ENCODE results near the gene QRFPR.
"Not testable (repeated sequence)": the region's sequence is repeated elsewhere in the genome, so short reads cannot be mapped to it uniquely, and the experiment has no call there.

The QRFPR gene

GRCh38 chr4:121411151-121411744, 30.4 kb upstream of the QRFPR start:
- H3K9ac ChIP-seq (ENCODE audit: low read length), result no peak overlapping the region
- TF ChIP-seq EZH2phosphoT487 (conservative IDR thresholded peaks at IDR 0.05; ENCODE audit: low read length) (no peak), CTCF (IDR thresholded peaks at IDR 0.05; ENCODE audit: insufficient read depth, low read length, poor library complexity, severe bottlenecking) (no peak)
- no peaks in the 10 kb centered on the region for H3F3A ChIP-seq (ENCODE audit: insufficient read depth)
- H3K4me2 ChIP-seq (ENCODE audit: low read depth, low read length, poor library complexity, severe bottlenecking), result no peak overlapping the region
- H3K79me2 ChIP-seq (ENCODE audit: insufficient read depth, low read length), result no peaks in the 10 kb centered on the region
- no peaks in the 10 kb centered on the region for H3K36me3 ChIP-seq (ENCODE audit: low read length)
- H2AFZ ChIP-seq (ENCODE audit: low read depth, low read length, severe bottlenecking), result no peak overlapping the region
- no peaks in the 10 kb centered on the region for H4K20me1 ChIP-seq (ENCODE audit: low read depth, low read length)
- no peaks in the 10 kb centered on the region for H3K9me3 ChIP-seq (ENCODE audit: insufficient read depth, low read length)
- no peak overlapping the region for H3K27ac ChIP-seq (ENCODE audit: low read depth, low read length)
- H3K27me3 ChIP-seq (ENCODE audit: low read length), result no peaks in the 10 kb centered on the region
- no peaks in the 10 kb centered on the region for H3K9me2 ChIP-seq (replicated peaks; ENCODE audit: insufficient read depth, low read length)
- no peak overlapping the region for H3K4me3 ChIP-seq (ENCODE audit: insufficient read depth, low read length, poor library complexity, severe bottlenecking)

- not testable (repeated sequence) for H2AFZ ChIP-seq (ENCODE audit: low read depth, low read length, severe bottlenecking); H3K27ac ChIP-seq (ENCODE audit: low read depth, low read length); H4K20me1 ChIP-seq (ENCODE audit: low read depth, low read length); H3K4me3 ChIP-seq (ENCODE audit: insufficient read depth, low read length, poor library complexity, severe bottlenecking); H3K9me2 ChIP-seq (replicated peaks; ENCODE audit: insufficient read depth, low read length); H3K27me3 ChIP-seq (ENCODE audit: low read length); H3K9ac ChIP-seq (ENCODE audit: low read length); H3K79me2 ChIP-seq (ENCODE audit: insufficient read depth, low read length); H3K36me3 ChIP-seq (ENCODE audit: low read length); H3F3A ChIP-seq (ENCODE audit: insufficient read depth); H3K9me3 ChIP-seq (ENCODE audit: insufficient read depth, low read length); H3K4me2 ChIP-seq (ENCODE audit: low read depth, low read length, poor library complexity, severe bottlenecking)
Observed at GRCh38 chr4:121408567-121408966, 27.7 kb upstream of the QRFPR start.

GRCh38 chr4:121400632-121401031, 19.8 kb upstream of the QRFPR start:
- Histone ChIP-seq H3F3A (ENCODE audit: insufficient read depth) (no peaks in the 10 kb centered on the region), H3K9me3 (ENCODE audit: insufficient read depth, low read length) (no peaks in the 10 kb centered on the region), H3K27me3 (ENCODE audit: low read length) (no peaks in the 10 kb centered on the region), H3K36me3 (ENCODE audit: low read length) (no peaks in the 10 kb centered on the region), H4K20me1 (ENCODE audit: low read depth, low read length) (no peaks in the 10 kb centered on the region), H3K27ac (ENCODE audit: low read depth, low read length) (no peak overlapping the region), H3K4me2 (ENCODE audit: low read depth, low read length, poor library complexity, severe bottlenecking) (no peak overlapping the region), H3K9me2 (replicated peaks; ENCODE audit: insufficient read depth, low read length) (no peaks in the 10 kb centered on the region), H3K9ac (ENCODE audit: low read length) (no peak overlapping the region), H3K79me2 (ENCODE audit: insufficient read depth, low read length) (no peaks in the 10 kb centered on the region), H2AFZ (ENCODE audit: low read depth, low read length, severe bottlenecking) (no peak overlapping the region), H3K4me3 (ENCODE audit: insufficient read depth, low read length, poor library complexity, severe bottlenecking) (no peak overlapping the region)
- TF ChIP-seq CTCF (IDR thresholded peaks at IDR 0.05; ENCODE audit: insufficient read depth, low read length, poor library complexity, severe bottlenecking) (no peak), EZH2phosphoT487 (conservative IDR thresholded peaks at IDR 0.05; ENCODE audit: low read length) (no peak)

- H3F3A ChIP-seq (ENCODE audit: insufficient read depth), result no peaks in the 10 kb centered on the region
- H3K9me2 ChIP-seq (replicated peaks; ENCODE audit: insufficient read depth, low read length), result no peaks in the 10 kb centered on the region
- H4K20me1 ChIP-seq (ENCODE audit: low read depth, low read length), result no peaks in the 10 kb centered on the region
- no peaks in the 10 kb centered on the region for H3K79me2 ChIP-seq (ENCODE audit: insufficient read depth, low read length)
- H3K36me3 ChIP-seq (ENCODE audit: low read length), result no peaks in the 10 kb centered on the region
- H3K4me2 ChIP-seq (ENCODE audit: low read depth, low read length, poor library complexity, severe bottlenecking), result no peak overlapping the region
- no peak overlapping the region for H3K27ac ChIP-seq (ENCODE audit: low read depth, low read length)
- no peak overlapping the region for H3K9ac ChIP-seq (ENCODE audit: low read length)
- H2AFZ ChIP-seq (ENCODE audit: low read depth, low read length, severe bottlenecking), result no peak overlapping the region
- no peaks in the 10 kb centered on the region for H3K9me3 ChIP-seq (ENCODE audit: insufficient read depth, low read length)
- H3K27me3 ChIP-seq (ENCODE audit: low read length), result no peaks in the 10 kb centered on the region
- TF ChIP-seq CTCF (IDR thresholded peaks at IDR 0.05; ENCODE audit: insufficient read depth, low read length, poor library complexity, severe bottlenecking) (no peak), EZH2phosphoT487 (conservative IDR thresholded peaks at IDR 0.05; ENCODE audit: low read length) (no peak)
- no peak overlapping the region for H3K4me3 ChIP-seq (ENCODE audit: insufficient read depth, low read length, poor library complexity, severe bottlenecking)
Observed at GRCh38 chr4:121397941-121398601, 17.3 kb upstream of the QRFPR start.

Measured in SU-DHL-6 (cell line).